Nephron progenitor cell (in vitro differentiated cells): ENCODE results near the gene ANP32B.
"Not testable (repeated sequence)": the region's sequence is repeated elsewhere in the genome, so short reads cannot be mapped to it uniquely, and the experiment has no call there.

ENCODE experiments used
- DNase-seq: peaks from one replicate; pipeline ENCODE4 v3.0.0; 2021
- H3K27ac Mint-ChIP-seq: 2 replicates; pipeline ENCODE4 v1.8.0; 2021; ENCODE audit warnings: mild to moderate bottlenecking, moderate library complexity, mixed read lengths
- H3K27me3 Mint-ChIP-seq: 2 replicates; pipeline ENCODE4 v1.8.0; 2021; ENCODE audit warnings: mild to moderate bottlenecking, low read depth, mixed read lengths; ENCODE audit not compliant: poor library complexity
- H3K36me3 Mint-ChIP-seq: 2 replicates; pipeline ENCODE4 v1.8.0; 2021; ENCODE audit warnings: low read depth, mixed read lengths
- H3K4me1 Mint-ChIP-seq: 2 replicates; pipeline ENCODE4 v1.8.0; 2021; ENCODE audit warnings: mixed read lengths
- H3K4me3 Mint-ChIP-seq: 2 replicates; pipeline ENCODE4 v1.8.0; 2021; ENCODE audit warnings: mild to moderate bottlenecking, moderate library complexity, mixed read lengths
- H3K9me3 Mint-ChIP-seq: 2 replicates; pipeline ENCODE4 v1.8.0; 2021; ENCODE audit warnings: mild to moderate bottlenecking, moderate library complexity, mixed read lengths
- TF ChIP-seq, protein P1 (sequence below): fragments of 200-600 bp; sonication (generic); IDR thresholded peaks from 2 replicates; pipeline ENCODE4 v1.5.0; 2021; ENCODE audit warnings: antibody characterized with exemption

The ANP32B gene

DNA sequence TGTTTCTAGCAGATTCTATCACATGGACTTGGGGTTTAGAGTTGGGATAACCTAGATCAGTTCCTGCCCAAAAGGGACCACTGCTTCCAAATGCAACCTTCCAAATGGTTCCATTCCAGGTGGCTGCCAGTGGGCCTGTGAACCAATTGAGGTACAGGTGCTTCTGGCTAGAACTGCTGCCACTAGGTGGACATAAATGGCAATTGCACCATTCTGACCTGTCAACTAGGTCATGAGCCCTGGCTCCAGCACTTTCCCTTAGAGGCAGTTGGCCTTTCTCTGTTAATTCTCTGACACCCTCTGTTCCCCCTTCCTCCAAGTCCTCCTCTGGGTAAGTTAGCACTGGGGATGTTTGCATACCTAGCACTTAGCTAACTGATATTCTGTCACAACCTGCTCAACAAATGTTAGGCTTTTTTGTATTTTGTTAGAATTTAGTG lies 28.6 kb upstream of the ANP32B start:
- H3K27ac Mint-ChIP-seq: no peak overlapping the region
- H3K4me3 Mint-ChIP-seq: no peak overlapping the region
- DNase-seq: peak; percentile 34
- H3K9me3 Mint-ChIP-seq: peaks cover 19% of the 10 kb centered on the region
- peaks cover 4% of the 10 kb centered on the region for H3K4me1 Mint-ChIP-seq
- no peaks in the 10 kb centered on the region for H3K36me3 Mint-ChIP-seq
- H3K27me3 Mint-ChIP-seq: peaks cover 50% of the 10 kb centered on the region
- TF ChIP-seq, protein P1, sequence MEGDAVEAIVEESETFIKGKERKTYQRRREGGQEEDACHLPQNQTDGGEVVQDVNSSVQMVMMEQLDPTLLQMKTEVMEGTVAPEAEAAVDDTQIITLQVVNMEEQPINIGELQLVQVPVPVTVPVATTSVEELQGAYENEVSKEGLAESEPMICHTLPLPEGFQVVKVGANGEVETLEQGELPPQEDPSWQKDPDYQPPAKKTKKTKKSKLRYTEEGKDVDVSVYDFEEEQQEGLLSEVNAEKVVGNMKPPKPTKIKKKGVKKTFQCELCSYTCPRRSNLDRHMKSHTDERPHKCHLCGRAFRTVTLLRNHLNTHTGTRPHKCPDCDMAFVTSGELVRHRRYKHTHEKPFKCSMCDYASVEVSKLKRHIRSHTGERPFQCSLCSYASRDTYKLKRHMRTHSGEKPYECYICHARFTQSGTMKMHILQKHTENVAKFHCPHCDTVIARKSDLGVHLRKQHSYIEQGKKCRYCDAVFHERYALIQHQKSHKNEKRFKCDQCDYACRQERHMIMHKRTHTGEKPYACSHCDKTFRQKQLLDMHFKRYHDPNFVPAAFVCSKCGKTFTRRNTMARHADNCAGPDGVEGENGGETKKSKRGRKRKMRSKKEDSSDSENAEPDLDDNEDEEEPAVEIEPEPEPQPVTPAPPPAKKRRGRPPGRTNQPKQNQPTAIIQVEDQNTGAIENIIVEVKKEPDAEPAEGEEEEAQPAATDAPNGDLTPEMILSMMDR: peak; percentile 51

DNA sequence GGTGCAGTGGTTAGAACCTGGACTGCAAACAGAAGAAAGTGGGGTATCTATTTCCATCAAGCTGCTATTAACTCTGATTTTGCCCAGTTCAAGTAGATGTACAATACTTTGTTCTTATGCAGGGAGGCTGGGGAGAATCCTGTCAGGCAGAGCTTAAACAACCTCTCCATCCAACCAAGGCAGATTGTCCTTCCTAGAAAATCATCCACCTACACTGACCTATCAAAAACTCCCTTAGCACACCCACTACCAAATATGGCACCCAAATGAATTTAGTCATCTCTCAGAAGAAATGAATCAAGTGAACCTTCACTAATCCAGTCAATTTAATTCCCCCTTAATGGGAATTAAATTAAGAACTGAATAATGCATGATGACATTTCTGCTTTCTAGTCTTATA lies 26.8 kb upstream of the ANP32B start:
- H3K9me3 Mint-ChIP-seq: peaks cover 7% of the 10 kb centered on the region

DNA sequence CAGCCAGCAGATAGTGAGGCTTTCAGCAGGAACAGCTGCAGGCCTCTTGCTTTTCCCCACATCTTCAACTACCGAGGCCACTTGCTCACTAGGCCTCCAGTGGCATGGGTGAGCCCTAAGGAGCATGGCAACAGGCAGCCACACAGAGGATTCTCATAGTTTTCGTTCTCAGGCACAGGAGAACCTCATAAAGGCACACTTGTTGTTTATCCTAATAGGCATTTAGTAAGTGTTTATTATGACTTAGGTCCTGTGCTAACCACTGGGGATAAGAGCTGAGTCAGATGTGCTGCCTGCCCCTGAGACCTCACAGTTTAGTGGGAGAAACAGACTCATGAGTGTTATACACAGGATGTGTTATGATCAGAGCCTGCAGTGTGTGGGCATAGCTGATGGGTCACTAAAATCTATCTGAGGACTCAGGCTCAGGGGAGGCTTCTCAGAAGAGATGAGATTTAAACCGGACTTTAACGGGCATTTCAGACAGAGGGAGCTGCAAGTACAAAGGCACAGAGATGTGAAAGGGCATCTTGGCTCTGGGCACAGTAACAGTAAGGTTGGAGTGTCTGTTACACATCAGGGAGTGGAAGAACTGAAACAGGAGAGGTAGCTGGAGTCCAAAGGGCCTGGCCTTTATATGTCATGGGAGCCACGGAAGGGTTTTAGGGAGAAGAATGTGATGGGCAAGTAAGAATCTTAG lies 24.2 kb upstream of the ANP32B start:
- TF ChIP-seq, protein P1: no peak
- DNase-seq: no peak
- Mint-ChIP-seq H3K9me3 (no peaks in the 10 kb centered on the region), H3K27me3 (peaks cover 20% of the 10 kb centered on the region), H3K27ac (no peak overlapping the region), H3K4me1 (peaks cover 4% of the 10 kb centered on the region), H3K4me3 (no peak overlapping the region), H3K36me3 (no peaks in the 10 kb centered on the region)

More for the DNA sequence above, 26.8 kb upstream of the ANP32B start:
- Mint-ChIP-seq H3K36me3 (no peaks in the 10 kb centered on the region), H3K27me3 (peaks cover 36% of the 10 kb centered on the region), H3K27ac (no peak overlapping the region), H3K4me3 (no peak overlapping the region), H3K4me1 (peaks cover 4% of the 10 kb centered on the region)
- TF ChIP-seq, protein P1: no peak
- no peak for DNase-seq

DNA sequence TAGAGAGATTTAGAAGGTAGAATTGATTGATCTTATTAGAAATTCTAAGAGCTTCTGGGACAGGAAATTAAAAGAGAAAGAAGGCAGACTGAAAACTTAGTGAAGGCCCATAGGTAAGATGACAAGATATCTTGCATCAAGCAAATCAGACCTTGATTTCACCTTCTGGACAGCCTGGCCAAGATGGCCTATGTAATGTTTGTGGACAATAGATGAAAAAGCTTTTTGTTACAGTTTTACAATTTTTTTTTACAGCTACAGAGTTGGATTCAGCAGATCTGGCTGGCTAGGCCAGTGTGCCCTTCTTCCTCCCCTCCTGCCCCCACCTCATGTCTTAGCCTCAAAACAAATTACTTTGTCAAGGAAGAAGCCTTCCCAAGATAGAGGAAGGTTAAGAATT lies 23.6 kb upstream of the ANP32B start:
- Mint-ChIP-seq H3K4me1 (peaks cover 4% of the 10 kb centered on the region), H3K9me3 (no peaks in the 10 kb centered on the region), H3K27me3 (peaks cover 15% of the 10 kb centered on the region), H3K36me3 (no peaks in the 10 kb centered on the region), H3K27ac (no peak overlapping the region), H3K4me3 (no peak overlapping the region)
- TF ChIP-seq, protein P1: no peak
- no peak for DNase-seq

DNA sequence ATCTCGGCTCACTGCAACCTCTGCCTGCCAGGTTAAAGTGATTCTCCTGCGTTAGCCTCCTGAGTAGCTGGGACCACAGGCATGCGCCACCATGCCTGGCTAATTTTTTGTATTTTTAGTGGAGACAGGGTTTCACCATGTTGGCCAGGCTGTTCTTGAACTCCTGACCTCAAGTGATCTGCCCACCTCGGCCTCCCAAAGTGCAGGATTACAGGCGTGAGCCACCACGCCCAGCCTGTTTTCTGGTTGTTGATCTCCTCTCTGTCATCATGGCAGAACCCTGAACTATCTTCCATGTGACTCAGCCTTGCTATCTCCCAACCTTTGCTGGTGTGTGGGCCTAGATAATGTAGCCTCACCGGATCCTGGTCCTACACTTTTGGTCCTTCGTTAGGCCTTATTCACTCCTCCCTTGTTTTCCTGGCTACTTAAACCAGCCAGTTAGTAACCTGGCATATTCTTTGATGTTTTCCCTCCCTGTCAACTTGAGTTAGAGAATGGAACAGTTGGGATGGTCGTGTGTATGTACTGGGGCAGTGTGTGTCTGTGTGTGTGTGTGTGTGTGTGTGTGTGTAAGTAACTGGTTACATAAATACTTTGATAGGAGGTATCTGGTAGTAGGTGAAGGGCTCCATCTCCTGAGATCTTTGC lies 22.3 kb upstream of the ANP32B start:
- DNase-seq, H3K4me1 Mint-ChIP-seq, H3K4me3 Mint-ChIP-seq, H3K36me3 Mint-ChIP-seq, H3K9me3 Mint-ChIP-seq: not testable (repeated sequence)
- Mint-ChIP-seq H3K27ac (peak overlapping the region; percentile 49), H3K27me3 (peaks cover 15% of the 10 kb centered on the region)

DNA sequence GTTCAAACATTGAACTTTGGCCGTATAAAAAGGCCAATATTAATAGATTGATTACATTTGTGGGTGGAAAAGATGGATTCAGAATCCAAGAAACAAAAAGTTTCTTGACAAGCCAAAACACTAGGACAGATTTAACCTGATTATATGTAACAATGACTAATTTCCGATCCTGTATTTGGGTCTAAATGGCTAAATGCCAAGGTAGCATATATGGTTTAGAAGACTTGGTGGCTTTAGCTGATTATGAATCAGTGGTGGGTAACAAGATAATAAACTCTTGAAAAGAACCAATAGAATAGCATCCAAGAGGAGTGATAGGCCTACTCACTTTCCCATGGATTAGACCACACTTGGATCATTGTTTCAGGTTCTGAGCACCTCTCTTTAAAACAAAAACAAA lies 21.8 kb upstream of the ANP32B start:
- Mint-ChIP-seq H3K27ac (no peak overlapping the region), H3K27me3 (peaks cover 18% of the 10 kb centered on the region), H3K4me1 (no peaks in the 10 kb centered on the region), H3K4me3 (no peak overlapping the region), H3K9me3 (no peaks in the 10 kb centered on the region), H3K36me3 (no peaks in the 10 kb centered on the region)
- no peak for DNase-seq
- TF ChIP-seq, protein P1: no peak
